Activated naive CD4-positive, alpha-beta T cell treated with Interleukin-2 at 50 U/mL for 16 hours (primary cell): ENCODE data around the gene SKAP1.
"Not testable (repeated sequence)": the region's sequence is repeated elsewhere in the genome, so short reads cannot be mapped to it uniquely, and the experiment has no call there.

Experiments
- DNase-seq: peaks from one replicate; pipeline ENCODE4 v3.0.0-alpha.2; 2020

SKAP1 gene

DNA sequence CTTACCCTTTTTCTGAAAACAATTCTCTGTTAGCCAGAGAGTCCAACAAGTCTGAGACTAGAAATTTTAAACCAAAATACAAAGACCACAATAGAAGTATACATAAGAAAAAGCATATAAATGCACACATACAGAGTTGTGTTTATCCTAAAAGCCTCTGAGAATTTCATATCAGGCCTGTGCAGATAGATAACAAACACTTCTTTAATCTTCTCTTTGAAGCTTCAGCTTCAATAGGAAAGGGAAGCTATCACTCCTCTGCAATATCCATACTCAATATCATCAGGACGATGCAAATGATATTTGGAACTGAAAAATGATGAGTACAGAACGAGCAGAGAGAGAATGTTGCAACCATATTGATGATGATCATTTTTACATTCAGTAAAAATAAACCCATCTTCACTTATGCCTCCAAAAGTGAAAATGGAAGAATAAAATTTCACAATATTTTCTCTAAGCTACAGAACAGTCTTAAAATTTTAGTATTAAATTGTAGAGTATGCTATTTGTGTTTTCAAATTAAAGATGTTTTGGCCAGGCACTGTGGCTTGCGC lies 61.6 kb downstream of the SKAP1 start:
- no peak for DNase-seq

DNA sequence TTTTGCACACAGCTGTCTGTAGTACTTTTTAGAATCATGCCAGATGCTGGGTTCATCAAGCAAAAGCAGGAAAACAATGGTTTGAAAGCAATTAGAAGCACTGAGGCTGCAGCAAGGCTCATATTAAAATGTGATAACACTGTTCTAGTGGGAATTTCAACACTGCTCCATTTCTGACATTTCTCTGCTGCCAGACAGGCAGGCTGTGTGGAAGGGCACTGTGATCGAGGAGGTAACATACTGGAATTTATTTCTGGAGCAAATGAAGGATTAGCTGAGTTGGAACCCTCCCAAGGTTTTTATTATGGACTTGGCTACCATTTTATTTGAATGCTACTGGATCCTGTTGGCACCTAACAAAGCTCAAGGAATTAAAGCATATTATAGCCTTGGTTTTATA lies 66.9 kb downstream of the SKAP1 start:
- DNase-seq: no peak

DNA sequence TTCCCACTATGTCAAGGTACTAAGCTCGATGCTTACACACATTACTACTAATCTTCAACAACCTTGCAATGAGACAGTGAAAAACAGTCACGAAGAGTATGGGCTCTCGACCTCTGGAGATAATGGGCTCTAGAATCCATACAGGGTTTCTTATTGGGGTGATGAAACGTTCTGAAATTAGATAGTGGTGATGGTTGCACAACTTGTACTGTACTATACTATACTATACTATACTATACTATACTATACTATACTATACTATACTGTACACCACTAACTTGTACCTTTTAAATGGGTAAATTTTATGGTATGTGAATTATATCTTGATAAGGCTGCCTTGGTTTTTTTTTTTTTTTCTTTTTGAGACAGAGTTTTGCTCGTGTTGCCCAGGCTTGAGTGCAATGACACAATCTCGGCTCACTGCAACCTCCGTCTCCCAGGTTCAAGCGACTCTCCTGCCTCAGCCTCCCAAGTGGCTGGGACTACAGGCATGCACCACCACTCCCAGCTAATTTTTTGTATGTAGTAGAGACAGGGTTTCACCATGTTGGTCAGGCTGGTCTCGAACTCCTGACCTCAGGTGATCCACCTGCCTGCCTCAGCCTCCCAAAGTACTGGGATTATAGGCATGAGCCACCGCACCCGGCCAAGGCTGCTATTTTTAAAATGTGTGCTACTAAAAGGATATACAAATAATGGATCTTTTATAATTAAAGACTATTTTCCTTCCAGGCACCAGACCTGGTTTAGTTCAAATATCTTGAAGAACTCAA lies 69.0 kb downstream of the SKAP1 start:
- not testable (repeated sequence) for DNase-seq

GRCh38 chr17:48357779-48358602 lies 72.0 kb downstream of the SKAP1 start:
- DNase-seq: no peak

DNA sequence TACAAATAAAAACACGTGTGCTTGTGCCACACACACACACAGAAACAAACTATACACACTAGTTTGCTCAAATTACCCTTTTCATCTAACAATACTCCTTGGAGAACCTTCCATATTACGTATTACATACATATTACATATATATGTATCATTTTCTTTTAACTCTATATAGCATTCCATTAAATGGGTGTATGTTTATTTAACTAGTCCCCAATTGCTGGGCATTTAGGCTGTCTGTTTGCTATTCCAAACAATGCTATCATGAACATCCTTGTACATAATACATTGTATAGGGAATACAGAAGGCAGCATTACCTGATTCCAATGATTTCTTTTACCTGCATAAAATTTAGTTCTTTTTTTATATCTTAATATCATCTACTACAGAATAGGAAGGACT lies 73.1 kb downstream of the SKAP1 start:
- no peak for DNase-seq

- no peak for DNase-seq
Measured at GRCh38 chr17:48352630-48353029, 77.4 kb downstream of the SKAP1 start.

DNA sequence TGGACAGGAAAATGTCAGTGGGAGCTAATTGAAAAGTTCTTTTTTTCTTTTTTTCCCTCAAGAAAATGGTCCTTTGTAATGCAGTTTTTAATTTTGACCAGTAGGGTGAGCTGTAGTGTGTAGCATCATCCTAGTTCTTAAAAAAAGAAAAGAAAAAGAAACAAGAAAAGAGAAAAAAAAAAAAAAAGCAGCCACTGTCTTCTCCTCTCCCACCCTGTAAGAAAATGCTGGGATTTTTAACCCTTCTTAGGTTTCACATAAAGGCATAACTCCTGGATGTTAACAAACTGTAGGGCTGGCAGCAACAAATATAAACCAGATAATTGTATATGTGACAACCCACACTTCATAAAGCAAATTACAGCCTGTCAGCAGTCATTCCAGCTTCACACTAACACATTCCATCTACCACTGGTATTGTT lies 78.1 kb downstream of the SKAP1 start:
- no peak for DNase-seq

GRCh38 chr17:48348352-48348751 lies 81.7 kb downstream of the SKAP1 start:
- DNase-seq: no peak

DNA sequence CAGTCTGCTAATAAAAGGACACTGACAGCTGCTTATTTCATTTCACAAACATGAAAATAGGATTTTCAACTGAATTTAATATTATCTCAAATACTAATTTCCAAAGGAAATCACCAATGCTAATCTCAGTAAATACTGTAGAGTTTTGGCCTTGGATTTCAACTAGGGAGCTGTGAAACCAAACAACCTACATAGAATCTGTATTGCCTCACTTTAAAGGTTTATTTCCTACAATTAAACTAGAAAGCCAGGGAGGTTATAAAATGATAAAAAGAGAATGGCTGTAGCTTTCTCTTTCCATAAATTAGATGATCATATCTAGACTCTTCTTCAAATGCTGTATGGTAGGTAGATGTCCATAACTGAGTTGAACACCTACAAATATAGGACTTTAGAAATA lies 82.8 kb downstream of the SKAP1 start:
- no peak for DNase-seq

DNA sequence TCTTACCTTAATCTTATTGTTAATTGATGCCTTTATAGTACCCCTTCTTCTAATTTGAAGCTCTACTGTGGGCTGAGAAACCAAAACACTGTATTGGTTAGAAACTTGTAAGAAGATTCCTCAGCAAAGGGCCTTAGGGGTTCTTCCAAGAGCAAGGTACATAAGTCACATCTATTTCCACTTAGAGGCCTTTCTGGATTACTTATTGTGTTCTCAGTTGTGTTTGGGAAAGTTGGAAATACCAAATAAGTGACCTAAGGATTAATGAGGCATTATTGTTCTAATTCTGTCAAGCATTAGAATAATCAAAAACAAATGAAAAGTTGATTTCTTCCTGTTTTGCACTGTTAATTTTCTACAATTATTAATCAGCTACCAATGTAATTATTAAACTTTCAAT lies 85.8 kb downstream of the SKAP1 start:
- no peak for DNase-seq

DNA sequence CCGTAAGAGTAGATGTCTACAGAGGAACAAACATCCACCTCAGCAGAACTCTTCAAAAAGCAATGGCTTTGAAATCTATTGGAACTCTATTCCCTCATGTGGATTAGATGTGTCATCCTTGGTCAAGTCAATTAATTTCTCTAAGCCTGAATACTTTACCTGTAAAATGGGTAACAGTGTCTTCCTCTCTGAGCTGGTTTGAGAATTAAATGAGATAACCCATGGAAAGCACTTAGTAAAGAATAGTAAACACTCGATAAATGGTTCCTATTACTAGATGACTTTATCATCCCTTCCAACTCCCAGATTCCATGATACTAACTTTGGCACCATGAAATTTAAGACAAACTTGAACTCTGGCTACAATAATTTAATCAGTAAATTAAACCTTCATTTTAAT lies 89.1 kb downstream of the SKAP1 start:
- DNase-seq: no peak

GRCh38 chr17:48338720-48339119 lies 91.3 kb downstream of the SKAP1 start:
- no peak for DNase-seq

GRCh38 chr17:48337903-48338302 lies 92.1 kb downstream of the SKAP1 start:
- DNase-seq: not testable (repeated sequence)

DNA sequence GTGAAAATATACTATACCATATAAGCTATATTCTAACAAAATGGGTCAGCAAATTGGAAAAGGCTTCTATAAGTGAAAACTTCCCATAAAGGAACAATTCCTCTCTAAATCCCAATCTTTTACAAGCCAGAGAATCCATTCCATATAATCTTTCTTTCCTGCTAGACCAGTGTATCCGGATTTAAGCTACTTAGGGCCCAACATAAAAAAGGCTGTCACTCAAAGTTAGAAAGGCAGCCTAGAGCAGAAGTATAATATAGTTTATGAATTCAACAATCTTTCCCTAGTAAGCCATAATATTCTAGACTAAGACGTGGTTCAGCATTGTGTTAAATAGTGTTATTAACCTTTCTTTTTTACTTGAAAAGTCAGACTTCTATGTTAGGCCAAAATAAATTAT lies 93.0 kb downstream of the SKAP1 start:
- DNase-seq: no peak

- no peak for DNase-seq
Measured at GRCh38 chr17:48335858-48336500, 94.0 kb downstream of the SKAP1 start.

DNA sequence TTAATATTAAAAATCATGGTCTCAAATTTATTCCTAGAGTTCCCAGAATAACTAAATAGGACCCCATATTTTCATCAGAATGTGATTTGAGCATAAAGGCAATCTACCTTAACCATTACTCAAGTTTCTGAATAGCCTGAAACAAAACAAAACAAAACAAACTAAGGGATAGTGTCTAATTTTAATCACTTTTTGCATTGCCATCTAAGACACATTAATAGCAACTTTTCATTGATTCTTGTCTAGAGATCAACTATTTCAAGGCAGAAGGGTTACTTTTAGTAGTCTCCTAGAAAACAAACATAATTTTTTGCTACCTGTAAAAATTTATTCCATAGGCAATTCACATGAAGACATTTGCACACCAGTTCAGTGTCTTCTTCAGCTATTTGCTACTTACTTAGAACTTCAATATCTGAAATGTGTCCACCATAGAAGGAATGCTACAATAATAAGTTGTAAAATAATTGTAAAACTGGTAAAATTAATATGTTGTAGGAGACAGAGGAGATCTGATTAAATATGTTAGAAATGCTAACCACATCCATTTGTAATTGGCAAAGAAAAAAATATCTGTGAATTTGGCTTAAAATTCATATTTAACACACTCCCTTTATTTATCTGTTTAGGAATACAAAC lies 94.7 kb downstream of the SKAP1 start:
- DNase-seq: no peak

DNA sequence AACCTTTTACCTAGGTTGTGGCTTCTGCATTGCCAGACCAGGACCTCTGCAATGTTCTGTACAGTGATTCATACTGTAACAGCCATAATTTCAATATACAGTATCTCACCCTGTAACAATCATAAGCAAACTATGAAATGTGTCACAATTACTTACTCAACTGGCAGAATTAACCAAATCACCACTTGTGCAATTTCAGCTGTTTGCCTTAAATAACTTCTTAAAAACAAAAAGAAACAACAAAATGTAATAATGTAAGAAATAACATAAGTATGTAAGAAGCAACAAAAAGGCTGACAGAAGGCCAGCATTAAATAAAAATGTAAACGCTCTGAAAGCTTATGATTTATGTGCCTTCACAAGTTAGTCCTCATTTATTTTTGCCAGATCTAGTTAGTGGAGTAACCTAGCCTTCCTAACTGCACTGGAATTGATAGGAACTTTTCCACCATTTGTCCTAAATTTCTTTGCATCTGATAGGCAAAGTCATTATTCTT lies 96.9 kb downstream of the SKAP1 start:
- no peak for DNase-seq

- DNase-seq: no peak
Measured at GRCh38 chr17:48330887-48331286, 99.1 kb downstream of the SKAP1 start.

GRCh38 chr17:48330421-48330820 lies 99.6 kb downstream of the SKAP1 start:
- DNase-seq: no peak

DNA sequence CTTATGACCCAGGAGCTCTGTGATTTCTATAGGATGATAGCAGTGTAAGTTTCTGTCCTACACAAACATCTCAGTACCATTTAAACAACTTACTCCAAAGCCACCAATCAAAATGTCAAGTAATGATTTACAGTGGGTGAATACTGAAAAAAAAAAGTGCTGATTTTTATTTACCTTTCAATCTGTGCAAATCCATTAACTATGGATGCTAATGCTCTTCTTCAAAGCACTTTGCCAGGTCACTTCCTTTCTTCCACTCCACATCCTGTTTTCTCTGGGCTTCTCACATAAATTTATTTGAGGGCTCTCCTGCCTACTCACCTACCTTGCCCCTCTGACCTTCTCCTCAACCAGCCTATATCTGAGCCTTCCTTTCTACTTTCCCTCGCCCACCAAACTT lies 101.6 kb downstream of the SKAP1 start:
- DNase-seq: no peak

DNA sequence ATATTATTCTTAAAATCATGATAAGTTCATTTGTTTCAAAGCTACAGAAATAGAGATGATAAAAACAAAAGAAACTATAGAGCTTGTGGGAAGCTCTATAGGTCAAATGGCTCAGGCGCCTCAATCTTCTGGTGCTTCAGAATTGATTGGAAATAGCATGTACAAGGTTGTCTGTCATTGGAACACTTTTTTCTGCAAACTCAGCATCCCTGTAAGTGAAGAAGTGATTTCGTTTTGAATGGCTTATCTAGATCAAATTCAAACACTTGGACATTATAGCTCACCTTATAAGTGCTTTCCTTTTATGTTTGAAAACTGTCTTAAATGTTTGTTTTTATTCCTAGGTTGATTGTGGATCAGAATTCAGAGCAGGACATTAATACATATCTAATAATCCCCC lies 103.7 kb downstream of the SKAP1 start:
- no peak for DNase-seq

- no peak for DNase-seq
Measured at GRCh38 chr17:48322060-48322459, 108.0 kb downstream of the SKAP1 start.

DNA sequence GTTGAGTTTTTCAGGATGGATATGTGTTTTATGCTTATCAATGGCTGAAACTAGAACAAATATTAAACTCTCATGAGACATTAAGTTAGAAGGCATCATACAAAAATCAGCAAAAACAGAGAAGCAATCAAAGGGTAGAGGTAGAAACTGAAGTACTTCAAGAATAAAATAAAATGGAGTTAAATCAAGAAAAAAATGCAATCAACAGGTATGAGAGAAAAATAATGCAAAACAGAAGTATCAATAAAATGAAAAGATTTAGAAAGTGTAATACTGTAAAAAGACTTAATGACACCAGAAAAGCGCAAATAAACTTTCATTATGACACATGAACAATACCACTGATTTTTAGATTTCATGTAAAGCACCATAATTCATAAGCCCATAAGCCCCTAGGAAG lies 112.3 kb downstream of the SKAP1 start:
- no peak for DNase-seq
